Measurements from ENCODE around the gene TEX29. TPM values are rescaled to one million over a fixed set of nuclear protein-coding genes. Genes with fewer than 3 reads are reported as not detected.
A peak's percentile ranks its signal among the peaks of the same experiment; 100 is the strongest.

The TEX29 gene
- polyA plus RNA-seq, 1 of the 3 experiments (the other 2 are of a cell fraction) = 0.18 TPM

GRCh38 chr13:111337206-111337605, 16.8 kb downstream of the TEX29 start:
- Histone ChIP-seq H3K36me3 (replicated peaks in 1 of 2; ENCODE audit: control insufficient read depth in 1 of 2, insufficient read depth in 2 of 2, low read length in 1 of 2) (no peaks in the 10 kb centered on the region), H3K27me3 (ENCODE audit: insufficient read depth) (no peaks in the 10 kb centered on the region; the same call in 1 of the 2 replicates), H4K20me1 (ENCODE audit: insufficient read depth) (no peaks in the 10 kb centered on the region), H3K9ac (no peak overlapping the region), H3K4me2 (no peak overlapping the region), H3K27ac (ENCODE audit: low read depth in 2 of 2, low read length in 1 of 2) (no peak overlapping the region), H3F3A (replicated peaks; ENCODE audit: insufficient read depth) (no peaks in the 10 kb centered on the region), H3K4me3 (ENCODE audit: low read depth in 2 of 2, low read length in 1 of 2) (no peak overlapping the region), H3K79me2 (ENCODE audit: insufficient read depth) (no peaks in the 10 kb centered on the region), H3K4me1 (ENCODE audit: control insufficient read depth in 1 of 2, insufficient read depth in 2 of 2, low read depth in 1 of 2, low read length in 1 of 2) (no peaks in the 10 kb centered on the region), H2AFZ (ENCODE audit: low read depth) (no peak overlapping the region), H3K9me2 (no peaks in the 10 kb centered on the region), H3K9me3 (no peaks in the 10 kb centered on the region)
- 8% methylated on average over 4 of the region's 4 CpGs for WGBS (ENCODE audit: low lambda C conversion rate)
- no peak for DNase-seq
- TF ChIP-seq YY1 (IDR thresholded peaks at IDR 0.05; ENCODE audit: low read depth) (no peak), FOSL2 (IDR thresholded peaks at IDR 0.05; ENCODE audit: borderline replicate concordance, low read depth) (0 out of 2 replicates have a peak, but pooled peaks have one; percentile 16), TCF12 (IDR thresholded peaks at IDR 0.05) (peak; percentile 62)
- ChIA-PET CTCF (no interaction called here), POLR2A (no interaction called here)

DNA sequence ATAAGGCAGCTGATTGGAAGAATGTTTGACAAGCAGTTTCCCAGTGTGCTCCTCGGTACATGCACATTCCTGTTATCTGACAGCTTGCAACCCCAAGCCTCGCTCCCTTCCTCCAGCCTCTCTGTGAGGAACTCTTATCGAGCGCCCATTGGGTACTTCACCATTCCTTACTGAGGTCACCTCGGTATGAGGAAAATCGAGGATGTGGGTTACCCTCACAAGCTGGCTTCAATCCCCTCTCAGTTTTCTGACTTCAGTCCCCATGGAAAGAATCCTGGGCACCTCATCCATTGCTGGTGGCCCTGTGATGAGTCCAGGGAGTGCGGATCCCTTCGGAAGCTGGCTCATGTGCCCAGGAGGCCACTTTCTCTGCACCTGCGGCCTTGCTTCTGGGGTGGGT, 17.3 kb downstream of the TEX29 start:
- POLR2A ChIA-PET = no interaction called here
- no peak overlapping the region for H3K4me2 ChIP-seq

GRCh38 chr13:111338841-111339240, 18.4 kb downstream of the TEX29 start:
- Histone ChIP-seq H3K4me3 (ENCODE audit: low read depth in 2 of 2, low read length in 1 of 2) (no peak overlapping the region), H3K9me3 (no peaks in the 10 kb centered on the region), H4K20me1 (ENCODE audit: insufficient read depth) (no peaks in the 10 kb centered on the region), H3F3A (replicated peaks; ENCODE audit: insufficient read depth) (no peaks in the 10 kb centered on the region), H3K9me2 (no peaks in the 10 kb centered on the region), H3K36me3 (replicated peaks in 1 of 2; ENCODE audit: control insufficient read depth in 1 of 2, insufficient read depth in 2 of 2, low read length in 1 of 2) (no peaks in the 10 kb centered on the region), H3K4me1 (ENCODE audit: control insufficient read depth in 1 of 2, insufficient read depth in 2 of 2, low read depth in 1 of 2, low read length in 1 of 2) (no peaks in the 10 kb centered on the region), H3K9ac (no peak overlapping the region), H3K27ac (ENCODE audit: low read depth in 2 of 2, low read length in 1 of 2) (no peak overlapping the region), H3K4me2 (no peak overlapping the region), H3K27me3 (ENCODE audit: insufficient read depth) (no peaks in the 10 kb centered on the region; the same call in 1 of the 2 replicates), H2AFZ (ENCODE audit: low read depth) (no peak overlapping the region), H3K79me2 (ENCODE audit: insufficient read depth) (no peaks in the 10 kb centered on the region)
- POLR2A ChIA-PET = no interaction called here
- CTCF ChIA-PET = no interaction called here
- TF ChIP-seq TAF1 (IDR thresholded peaks at IDR 0.05; ENCODE audit: borderline replicate concordance, low read depth, low read length) (no peak), NFIC (IDR thresholded peaks at IDR 0.05; ENCODE audit: borderline replicate concordance) (no peak), NRF1 (IDR thresholded peaks at IDR 0.05; ENCODE audit: low read depth, low read length) (no peak), EZH2phosphoT487 (IDR thresholded peaks at IDR 0.05; ENCODE audit: borderline replicate concordance, low read depth) (no peak), RFX5 (IDR thresholded peaks at IDR 0.05; ENCODE audit: low read length) (no peak), RCOR1 (IDR thresholded peaks at IDR 0.05; ENCODE audit: low read length) (no peak), YY1 (IDR thresholded peaks at IDR 0.05; ENCODE audit: low read depth) (no peak), ZBTB33 (IDR thresholded peaks at IDR 0.05; ENCODE audit: borderline replicate concordance, low read depth) (no peak)
- TF ChIP-seq, protein P1, sequence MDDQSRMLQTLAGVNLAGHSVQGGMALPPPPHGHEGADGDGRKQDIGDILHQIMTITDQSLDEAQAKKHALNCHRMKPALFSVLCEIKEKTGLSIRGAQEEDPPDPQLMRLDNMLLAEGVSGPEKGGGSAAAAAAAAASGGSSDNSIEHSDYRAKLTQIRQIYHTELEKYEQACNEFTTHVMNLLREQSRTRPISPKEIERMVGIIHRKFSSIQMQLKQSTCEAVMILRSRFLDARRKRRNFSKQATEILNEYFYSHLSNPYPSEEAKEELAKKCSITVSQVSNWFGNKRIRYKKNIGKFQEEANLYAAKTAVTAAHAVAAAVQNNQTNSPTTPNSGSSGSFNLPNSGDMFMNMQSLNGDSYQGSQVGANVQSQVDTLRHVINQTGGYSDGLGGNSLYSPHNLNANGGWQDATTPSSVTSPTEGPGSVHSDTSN (IDR thresholded peaks at IDR 0.05) = no peak
- TF ChIP-seq, protein P2, sequence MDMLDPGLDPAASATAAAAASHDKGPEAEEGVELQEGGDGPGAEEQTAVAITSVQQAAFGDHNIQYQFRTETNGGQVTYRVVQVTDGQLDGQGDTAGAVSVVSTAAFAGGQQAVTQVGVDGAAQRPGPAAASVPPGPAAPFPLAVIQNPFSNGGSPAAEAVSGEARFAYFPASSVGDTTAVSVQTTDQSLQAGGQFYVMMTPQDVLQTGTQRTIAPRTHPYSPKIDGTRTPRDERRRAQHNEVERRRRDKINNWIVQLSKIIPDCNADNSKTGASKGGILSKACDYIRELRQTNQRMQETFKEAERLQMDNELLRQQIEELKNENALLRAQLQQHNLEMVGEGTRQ (IDR thresholded peaks at IDR 0.05; ENCODE audit: borderline replicate concordance, low read depth, low read length) = no peak
- TF ChIP-seq, protein P3, sequence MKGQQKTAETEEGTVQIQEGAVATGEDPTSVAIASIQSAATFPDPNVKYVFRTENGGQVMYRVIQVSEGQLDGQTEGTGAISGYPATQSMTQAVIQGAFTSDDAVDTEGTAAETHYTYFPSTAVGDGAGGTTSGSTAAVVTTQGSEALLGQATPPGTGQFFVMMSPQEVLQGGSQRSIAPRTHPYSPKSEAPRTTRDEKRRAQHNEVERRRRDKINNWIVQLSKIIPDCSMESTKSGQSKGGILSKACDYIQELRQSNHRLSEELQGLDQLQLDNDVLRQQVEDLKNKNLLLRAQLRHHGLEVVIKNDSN (IDR thresholded peaks at IDR 0.05; ENCODE audit: borderline replicate concordance, low read depth) = no peak
- DNase-seq = no peak
- WGBS (ENCODE audit: low lambda C conversion rate) = 70% methylated on average over 8 of the region's 11 CpGs

More for the DNA sequence above, 17.3 kb downstream of the TEX29 start:
- WGBS (ENCODE audit: low lambda C conversion rate) = 44% methylated on average over 9 of the region's 9 CpGs
- Histone ChIP-seq H3K27ac (ENCODE audit: low read depth in 2 of 2, low read length in 1 of 2) (no peak overlapping the region), H4K20me1 (ENCODE audit: insufficient read depth) (no peaks in the 10 kb centered on the region), H3K36me3 (replicated peaks in 1 of 2; ENCODE audit: control insufficient read depth in 1 of 2, insufficient read depth in 2 of 2, low read length in 1 of 2) (no peaks in the 10 kb centered on the region), H3K4me1 (ENCODE audit: control insufficient read depth in 1 of 2, insufficient read depth in 2 of 2, low read depth in 1 of 2, low read length in 1 of 2) (no peaks in the 10 kb centered on the region), H3K9me2 (no peaks in the 10 kb centered on the region), H3K9ac (no peak overlapping the region), H3K9me3 (no peaks in the 10 kb centered on the region), H3K4me3 (ENCODE audit: low read depth in 2 of 2, low read length in 1 of 2) (no peak overlapping the region), H3K27me3 (ENCODE audit: insufficient read depth) (no peaks in the 10 kb centered on the region; the same call in 1 of the 2 replicates), H3K79me2 (ENCODE audit: insufficient read depth) (no peaks in the 10 kb centered on the region), H3F3A (replicated peaks; ENCODE audit: insufficient read depth) (no peaks in the 10 kb centered on the region), H2AFZ (ENCODE audit: low read depth) (no peak overlapping the region)
- CTCF ChIA-PET = no interaction called here
- DNase-seq = no peak
- TF ChIP-seq TCF12 (IDR thresholded peaks at IDR 0.05) (no peak), GABPA (IDR thresholded peaks at IDR 0.05; ENCODE audit: low read depth) (no peak), YY1 (IDR thresholded peaks at IDR 0.05; ENCODE audit: low read depth) (no peak)

Data from SK-N-SH (cell line).